Amygdala (tissue), 56 donors: ENCODE results near the gene FEZF2.

Experiments
- DNase-seq, 56 donors: peaks; one replicate each; lab custom pipeline; 2025; lab: John Stamatoyannopoulos, UW

FEZF2 gene

GRCh38 chr3:62373215-62373614, at the start of gene FEZF2:
Gene FEZF2 (minus strand): TSS chr3:62373550. CDS start chr3:62372868, 682 bp downstream.
- peak in 9 of 56 donors; percentile 12 to 56 (median 34) for DNase-seq

GRCh38 chr3:62421207-62421606, 47.9 kb upstream of the FEZF2 start:
- DNase-seq: peak in 2 of 56 donors; percentile 11 to 16

GRCh38 chr3:62416144-62416543, 42.8 kb upstream of the FEZF2 start:
- no peak for DNase-seq

- DNase-seq: peak in 3 of 56 donors; percentile 1 to 6 (median 2)
These were observed 42.0 kb upstream of the FEZF2 start for GRCh38 chr3:62415312-62415801.

- no peak for DNase-seq
These were observed 41.4 kb upstream of the FEZF2 start for GRCh38 chr3:62414786-62415185.

- DNase-seq: no peak
These were observed 40.3 kb upstream of the FEZF2 start for GRCh38 chr3:62413687-62414086.

GRCh38 chr3:62406945-62407344, 33.6 kb upstream of the FEZF2 start:
- no peak for DNase-seq

- DNase-seq: no peak
These were observed 32.2 kb upstream of the FEZF2 start for GRCh38 chr3:62405566-62405965.

- no peak for DNase-seq
These were observed 31.8 kb upstream of the FEZF2 start for GRCh38 chr3:62405135-62405534.

GRCh38 chr3:62404321-62404720, 31.0 kb upstream of the FEZF2 start:
- no peak for DNase-seq

- no peak for DNase-seq
These were observed 30.4 kb upstream of the FEZF2 start for GRCh38 chr3:62403765-62404164.

- DNase-seq: no peak
These were observed 19.4 kb upstream of the FEZF2 start for GRCh38 chr3:62392626-62393292.

GRCh38 chr3:62387251-62387650, 13.9 kb upstream of the FEZF2 start:
- DNase-seq: no peak

- DNase-seq: no peak
These were observed 6.0 kb upstream of the FEZF2 start for GRCh38 chr3:62379321-62379798.

GRCh38 chr3:62378921-62379320, 5.6 kb upstream of the FEZF2 start:
- no peak for DNase-seq

- peak in 4 of 56 donors; percentile 13 to 45 (median 28) for DNase-seq
These were observed 5.0 kb upstream of the FEZF2 start for GRCh38 chr3:62378311-62378789.

- DNase-seq: no peak
These were observed 3.8 kb upstream of the FEZF2 start for GRCh38 chr3:62376906-62377877.

- DNase-seq: no peak
These were observed 3.0 kb upstream of the FEZF2 start for GRCh38 chr3:62376454-62376720.

GRCh38 chr3:62375655-62376453, 2.5 kb upstream of the FEZF2 start:
- DNase-seq: no peak
